ENCODE measurements around the gene FAM193B.

DNA sequence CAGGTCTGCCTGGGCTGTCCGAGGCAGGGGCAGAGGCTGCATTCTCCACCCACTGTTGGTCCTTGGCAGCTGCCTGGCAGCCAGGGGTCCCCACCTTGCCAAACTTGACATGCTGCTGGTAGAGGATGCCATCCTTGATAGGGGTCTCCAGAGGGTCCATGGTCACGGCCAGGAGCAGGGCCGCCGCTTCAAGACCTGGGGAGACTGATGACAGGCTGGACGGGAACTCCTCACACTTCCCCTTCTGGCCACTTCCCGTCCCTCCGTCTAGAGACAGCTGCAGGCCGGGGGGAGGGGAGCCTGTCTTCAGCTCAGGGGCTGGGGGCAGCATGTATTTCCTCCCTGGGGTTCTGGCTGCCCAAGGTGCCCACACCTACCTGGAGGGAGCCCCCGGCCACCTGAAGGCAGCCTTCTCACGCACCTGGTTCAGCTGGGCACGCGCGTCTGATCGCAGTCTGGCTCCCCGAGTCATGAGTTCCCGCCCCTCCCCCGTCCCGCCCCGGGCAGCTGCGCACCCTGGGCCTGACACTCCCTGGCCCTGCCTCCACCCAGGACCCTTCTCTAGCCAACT, 44.9 kb downstream of the FAM193B start, which contains the start of gene DOK3:
- no peak for TF ChIP-seq CTCF (IDR thresholded peaks at IDR 0.05)
- TF ChIP-seq POLR2A (IDR thresholded peaks at IDR 0.05) = no peak

Measured in lower leg skin (tissue), 3 donors.